HG02759 (cell line): ENCODE measurements around the gene ANXA3.
"Not testable (repeated sequence)": the region's sequence is repeated elsewhere in the genome, so short reads cannot be mapped to it uniquely, and the experiment has no call there.

Experiments used
- ATAC-seq: cut with Tn5 transposase; IDR thresholded peaks from one replicate; pipeline ENCODE4 v1.9.1; 2021; ENCODE audit warnings: mild to moderate bottlenecking, moderate library complexity; ENCODE audit not compliant: unreplicated experiment

Gene ANXA3

GRCh38 chr4:78569306-78569821 is 17.8 kb downstream of the ANXA3 start:
- no peak for ATAC-seq

GRCh38 chr4:78570117-78570516 is 18.5 kb downstream of the ANXA3 start:
- ATAC-seq, result no peak

GRCh38 chr4:78571804-78572203 is 20.2 kb downstream of the ANXA3 start:
- ATAC-seq, result no peak

GRCh38 chr4:78578674-78579425 is 27.3 kb downstream of the ANXA3 start:
- no peak for ATAC-seq

- no peak for ATAC-seq
Measured at GRCh38 chr4:78581618-78582017, 30.0 kb downstream of the ANXA3 start.

GRCh38 chr4:78584863-78585547 is 33.4 kb downstream of the ANXA3 start:
- ATAC-seq, result no peak

- ATAC-seq, result no peak
Measured at GRCh38 chr4:78585633-78586032, 34.1 kb downstream of the ANXA3 start.

GRCh38 chr4:78588894-78589545 is 37.5 kb downstream of the ANXA3 start:
- no peak for ATAC-seq

- ATAC-seq, result no peak
Measured at GRCh38 chr4:78591404-78591803, 39.8 kb downstream of the ANXA3 start.

GRCh38 chr4:78592088-78592783 is 40.7 kb downstream of the ANXA3 start:
- peak; percentile 57 for ATAC-seq

- ATAC-seq, result no peak
Measured at GRCh38 chr4:78596111-78596742, 44.7 kb downstream of the ANXA3 start.

- not testable (repeated sequence) for ATAC-seq
Measured at GRCh38 chr4:78598431-78598830, 46.9 kb downstream of the ANXA3 start.

GRCh38 chr4:78599147-78599546 is 47.6 kb downstream of the ANXA3 start:
- no peak for ATAC-seq

- ATAC-seq, result no peak
Measured at GRCh38 chr4:78599931-78600375, 48.4 kb downstream of the ANXA3 start.

- ATAC-seq, result peak; percentile 93
Measured at GRCh38 chr4:78601013-78601412, 49.4 kb downstream of the ANXA3 start.

- ATAC-seq, result no peak
Measured at GRCh38 chr4:78602334-78602733, 50.8 kb downstream of the ANXA3 start.

- no peak for ATAC-seq
Measured at GRCh38 chr4:78603384-78603783, 51.8 kb downstream of the ANXA3 start.

- ATAC-seq, result no peak
Measured at GRCh38 chr4:78604988-78605387, 53.4 kb downstream of the ANXA3 start.

GRCh38 chr4:78606035-78606434 is 54.5 kb downstream of the ANXA3 start:
- ATAC-seq, result no peak

GRCh38 chr4:78606530-78607095 is 55.0 kb downstream of the ANXA3 start:
- ATAC-seq, result no peak
